IMR-90 (cell line): ENCODE results near the gene CD180. TPM values are rescaled to one million over a fixed set of nuclear protein-coding genes. Genes with fewer than 3 reads are reported as not detected.

ENCODE experiments used
- ATAC-seq: fragments of 200-7000 bp; cut with Tn5 transposase; 2 replicates; pipeline ENCODE4 v1.9.1; 2020; ENCODE audit warnings: low read depth, mild to moderate bottlenecking, moderate library complexity
- BruUV-seq: library from RNA; stranded (reverse); fragments of 400-500 nt; replicated peaks from 2 replicates; lab custom pipeline; 2021; lab: Mats Ljungman, UMichigan
- CTCF ChIA-PET: fragments of 300-600 bp; formaldehyde crosslinking; extraction: SDS; loops from one replicate; lab custom pipeline; 2021; ENCODE audit warnings: antibody characterized with exemption; lab: Yijun Ruan, JAX
- POLR2A ChIA-PET: fragments of 300-600 bp; sonication (Branson Sonifier 250); formaldehyde crosslinking; loops from one replicate; lab custom pipeline; 2022; ENCODE audit warnings: antibody characterized with exemption; ENCODE audit not compliant: unreplicated experiment; lab: Charles Lee
- DNase-seq: peaks from one replicate; pipeline ENCODE4 v3.0.0; 2013
- H2AFZ ChIP-seq: replicated peaks from 2 replicates; pipeline ENCODE3; 2013; ENCODE audit warnings: low read length, mild to moderate bottlenecking; ENCODE audit not compliant: poor library complexity
- H2AK5ac ChIP-seq: 2 replicates; pipeline ENCODE4 v1.6.1; 2013; ENCODE audit warnings: low read depth, low read length, inconsistent platforms
- H2AK9ac ChIP-seq: replicated peaks from 2 replicates; pipeline ENCODE3; 2013; ENCODE audit warnings: mild to moderate bottlenecking, low read depth, low read length, moderate library complexity; ENCODE audit not compliant: poor library complexity
- H2BK120ac ChIP-seq: 2 replicates; pipeline ENCODE4 v1.6.1; 2013; ENCODE audit warnings: low read depth, low read length, inconsistent platforms
- H2BK15ac ChIP-seq: 3 replicates; pipeline ENCODE4 v1.6.1; 2013; ENCODE audit warnings: low read depth, low read length, inconsistent platforms
- H2BK20ac ChIP-seq: 2 replicates; pipeline ENCODE4 v1.6.1; 2013; ENCODE audit warnings: low read depth, mild to moderate bottlenecking, inconsistent platforms, low read length, moderate library complexity
- H2BK5ac ChIP-seq: 2 replicates; pipeline ENCODE4 v1.6.1; 2013; ENCODE audit warnings: mild to moderate bottlenecking, low read depth, low read length, inconsistent platforms; ENCODE audit not compliant: poor library complexity, severe bottlenecking
- H3K14ac ChIP-seq: replicated peaks from 2 replicates; pipeline ENCODE4 v1.6.1; 2013; ENCODE audit warnings: low read depth, low read length, inconsistent platforms
- H3K18ac ChIP-seq: 2 replicates; pipeline ENCODE4 v1.6.1; 2013; ENCODE audit warnings: low read depth, low read length, control low read depth
- H3K23ac ChIP-seq: 2 replicates; pipeline ENCODE4 v1.6.1; 2013; ENCODE audit warnings: low read depth, low read length, inconsistent platforms
- H3K27ac ChIP-seq: 2 replicates; pipeline ENCODE4 v1.5.1; 2013; ENCODE audit warnings: mild to moderate bottlenecking, control low read depth, low read length; ENCODE audit not compliant: insufficient read depth
- H3K27me3 ChIP-seq: 2 replicates; pipeline ENCODE4 v1.6.1; 2013; ENCODE audit warnings: low read length; ENCODE audit not compliant: control insufficient read depth, insufficient read depth
- H3K36me3 ChIP-seq: 2 replicates; pipeline ENCODE4 v1.6.1; 2013; ENCODE audit warnings: low read length, mixed read lengths; ENCODE audit not compliant: control insufficient read depth, insufficient read depth
- H3K4ac ChIP-seq: 2 replicates; pipeline ENCODE4 v1.6.1; 2013; ENCODE audit warnings: low read depth, low read length, inconsistent platforms
- H3K4me1 ChIP-seq: 2 replicates; pipeline ENCODE4 v1.6.1; 2013; ENCODE audit warnings: low read length, mixed read lengths; ENCODE audit not compliant: control insufficient read depth, insufficient read depth
- H3K4me2 ChIP-seq: 2 replicates; pipeline ENCODE4 v1.6.1; 2013; ENCODE audit warnings: low read depth, mild to moderate bottlenecking, control low read depth, low read length, moderate library complexity
- H3K4me3 ChIP-seq: 2 replicates; pipeline ENCODE4 v1.5.1; 2013; ENCODE audit warnings: low read depth, mild to moderate bottlenecking, control low read depth, low read length, moderate library complexity; ENCODE audit not compliant: insufficient read depth
- H3K56ac ChIP-seq: 2 replicates; pipeline ENCODE4 v1.6.1; 2013; ENCODE audit warnings: low read length, inconsistent platforms; ENCODE audit not compliant: insufficient read depth; ENCODE audit errors: extremely low read depth
- H3K79me1 ChIP-seq, 2 experiments: 2 replicates each; pipeline ENCODE4 v1.6.1; 2013; ENCODE audit warnings: low read length in 2 of 2, inconsistent platforms in 1 of 2, low read depth in 1 of 2
- H3K9ac ChIP-seq: 2 replicates; pipeline ENCODE4 v1.6.1; 2013; ENCODE audit warnings: low read depth, low read length, control low read depth
- H3K9me1 ChIP-seq: 2 replicates; pipeline ENCODE4 v1.6.1; 2013; ENCODE audit warnings: low read length, inconsistent platforms; ENCODE audit not compliant: insufficient read depth
- H3K9me3 ChIP-seq: 2 replicates; pipeline ENCODE4 v1.6.1; 2013; ENCODE audit warnings: low read length; ENCODE audit not compliant: control insufficient read depth, insufficient read depth
- H4K20me1 ChIP-seq: 2 replicates; pipeline ENCODE4 v1.6.1; 2013; ENCODE audit warnings: low read length, inconsistent platforms; ENCODE audit not compliant: insufficient read depth
- H4K5ac ChIP-seq: 2 replicates; pipeline ENCODE4 v1.6.1; 2013; ENCODE audit warnings: mild to moderate bottlenecking, low read depth, low read length, control low read depth
- H4K8ac ChIP-seq, 2 experiments: 2 replicates each; pipeline ENCODE4 v1.6.1; 2013; ENCODE audit warnings: low read depth in 2 of 2, low read length in 2 of 2, control low read depth in 1 of 2, inconsistent platforms in 1 of 2
- H4K91ac ChIP-seq: 2 replicates; pipeline ENCODE4 v1.6.1; 2013; ENCODE audit warnings: low read depth, low read length, inconsistent platforms; ENCODE audit not compliant: insufficient read depth
- BHLHE40 ChIP-seq: fragments of 150-350 bp; IDR thresholded peaks from 2 replicates; pipeline ENCODE4 v1.6.1; 2016; ENCODE audit warnings: mild to moderate bottlenecking, low read depth, low read length
- CEBPB ChIP-seq: IDR thresholded peaks from 2 replicates; pipeline ENCODE4 v1.6.1; 2012; ENCODE audit warnings: low read depth, low read length, improper control_type of control experiment
- CHD1 ChIP-seq: IDR thresholded peaks from 2 replicates; pipeline ENCODE4 v1.6.1; 2012; ENCODE audit warnings: low read depth, low read length, improper control_type of control experiment
- FOS ChIP-seq: fragments of 150-350 bp; IDR thresholded peaks from 2 replicates; pipeline ENCODE4 v1.6.1; 2016; ENCODE audit warnings: low read depth, low read length
- MAFK ChIP-seq: IDR thresholded peaks from 2 replicates; pipeline ENCODE4 v1.6.1; 2012; ENCODE audit warnings: low read depth, low read length, improper control_type of control experiment
- MAZ ChIP-seq: IDR thresholded peaks from 2 replicates; pipeline ENCODE4 v1.6.1; 2012; ENCODE audit warnings: low read depth, mild to moderate bottlenecking, low read length, improper control_type of control experiment, moderate library complexity, borderline replicate concordance
- MXI1 ChIP-seq: IDR thresholded peaks from 2 replicates; pipeline ENCODE4 v1.6.1; 2012; ENCODE audit warnings: low read depth, mild to moderate bottlenecking, low read length, moderate library complexity, borderline replicate concordance
- NFE2L2 ChIP-seq: fragments of 150-350 bp; IDR thresholded peaks from 2 replicates; pipeline ENCODE4 v1.6.1; 2016; ENCODE audit warnings: low read depth, mild to moderate bottlenecking, low read length
- POLR2A ChIP-seq: IDR thresholded peaks from 2 replicates; pipeline ENCODE4 v1.6.1; 2012; ENCODE audit warnings: mild to moderate bottlenecking, low read depth, low read length
- RAD21 ChIP-seq: IDR thresholded peaks from 2 replicates; pipeline ENCODE4 v1.6.1; 2012; ENCODE audit warnings: low read length, improper control_type of control experiment
- RCOR1 ChIP-seq: IDR thresholded peaks from 2 replicates; pipeline ENCODE4 v1.6.1; 2012; ENCODE audit warnings: mild to moderate bottlenecking, low read length, improper control_type of control experiment; ENCODE audit not compliant: insufficient replicate concordance
- RFX5 ChIP-seq: IDR thresholded peaks from 2 replicates; pipeline ENCODE4 v1.8.0; 2012; ENCODE audit warnings: low read depth, mild to moderate bottlenecking, low read length, moderate library complexity
- SMC3 ChIP-seq: fragments of 150-350 bp; IDR thresholded peaks from 2 replicates; pipeline ENCODE4 v1.6.1; 2016; ENCODE audit warnings: low read depth, mild to moderate bottlenecking, antibody characterized with exemption, low read length, moderate library complexity
- WGBS, 2 experiments: methylation state at CpG; one replicate each; pipeline versions ENCODE4 v1.1.5 to v1.1.7; 2013; ENCODE audit warnings: missing lambda C conversion rate in 2 of 2; ENCODE audit not compliant: insufficient read length in 1 of 2; ENCODE audit errors: extremely low coverage in 2 of 2; 5-methylcytosine and 5-hydroxymethylcytosine counted together
- dilution Hi-C: fragments of 300-500 bp; cut with HindIII; formaldehyde crosslinking; loops from one replicate; pipeline ENCODE4 v1.14.3; 2018; ENCODE audit warnings: low sequenced_read_pairs; ENCODE audit not compliant: unreplicated experiment
- in situ Hi-C: fragments of 300-500 bp; cut with MboI; formaldehyde crosslinking; loops from 3 replicates; pipeline ENCODE4 v1.14.3; 2019; ENCODE audit warnings: low sequenced_read_pairs, inconsistent platforms, mixed read lengths
- intact Hi-C: fragments of 100-400 bp; cut with micrococcal nuclease; formaldehyde crosslinking; loops from 2 replicates; pipeline ENCODE4 v1.10.0; 2022
- polyA plus RNA-seq, 3 experiments: library from polyadenylated mRNA; depleted of rRNA; stranded (reverse); fragments of >200 nt; gene quantifications; 2 replicates each; pipeline ENCODE4 v1.2.3, GENCODE V29; 2012; ENCODE audit warnings: low replicate concordance in 1 of 3
- total RNA-seq: library from RNA; depleted of rRNA; stranded (reverse); fragments of >200 nt; gene quantifications from 2 replicates; pipeline ENCODE4 v1.2.3, GENCODE V29; 2012
- TF ChIP-seq, protein P1 (sequence below): conservative IDR thresholded peaks from 2 replicates; pipeline ENCODE4 v1.5.1; 2012; ENCODE audit warnings: mild to moderate bottlenecking, low read depth, low read length, improper control_type of control experiment
- TF ChIP-seq, protein P2 (sequence below): fragments of 150-350 bp; IDR thresholded peaks from 2 replicates; pipeline ENCODE4 v1.6.1; 2016; ENCODE audit warnings: low read depth, mild to moderate bottlenecking, low read length, moderate library complexity, borderline replicate concordance
- TF ChIP-seq, protein P3 (sequence below): fragments of 150-350 bp; IDR thresholded peaks from 2 replicates; pipeline ENCODE4 v1.6.1; 2017; ENCODE audit warnings: mild to moderate bottlenecking, antibody characterized with exemption, low read length, low read depth

Gene CD180
- total and polyA plus RNA-seq, 2 of the 4 experiments (the other 2 are of a cell fraction), result not detected

DNA sequence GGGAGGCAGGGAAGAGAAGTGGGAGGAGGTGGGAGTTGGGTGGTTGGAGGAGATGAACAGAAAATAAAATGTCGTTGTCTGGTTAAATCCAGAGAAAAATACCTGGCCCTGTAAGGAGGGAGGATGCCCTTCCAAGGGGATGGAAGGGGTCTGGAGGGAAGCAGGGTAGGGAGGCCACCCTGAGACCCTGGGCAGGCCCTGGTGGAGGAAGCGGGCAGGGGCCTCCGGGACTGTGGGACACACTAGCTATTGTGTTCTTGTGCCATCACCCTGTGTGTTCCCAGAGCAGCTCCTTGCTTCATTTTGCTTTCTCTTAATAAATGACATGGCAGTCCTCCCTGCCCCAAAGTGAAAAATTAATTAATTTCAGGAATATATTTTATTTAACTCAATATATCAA is 11.8 kb upstream of the CD180 start:
- WGBS, 2 experiments, result 83% methylated on average over 1 of the region's 3 CpGs; no CpG with 5 or more reads in 1 of the 2 experiments
- Histone ChIP-seq H2AFZ (peak overlapping the region; percentile 60), H3K36me3 (no peaks in the 10 kb centered on the region), H3K4me1 (peaks cover 2% of the 10 kb centered on the region; the same call in 1 of the 2 replicates), H3K4ac (no peak overlapping the region), H3K9me1 (no peaks in the 10 kb centered on the region), H4K20me1 (no peaks in the 10 kb centered on the region), H2BK20ac (no peak overlapping the region), H2BK15ac (no peak overlapping the region; the same call in 2 of the 3 replicates), H3K56ac (no peak overlapping the region), H3K27ac (no peak overlapping the region), H2BK5ac (no peak overlapping the region), H3K14ac (no peak overlapping the region), H4K5ac (no peak overlapping the region), H3K4me3 (no peak overlapping the region), H3K4me2 (no peak overlapping the region), H3K79me1 (no peaks in the 10 kb centered on the region), H3K9me3 (no peaks in the 10 kb centered on the region), H4K8ac (no peak overlapping the region; a peak in 1 of 4 replicates), H3K18ac (no peak overlapping the region), H4K91ac (no peak overlapping the region), H2BK120ac (no peak overlapping the region), H3K27me3 (no peaks in the 10 kb centered on the region), H3K23ac (no peak overlapping the region), H3K9ac (no peak overlapping the region), H2AK5ac (no peak overlapping the region), H2AK9ac (no peak overlapping the region)
- intact Hi-C loops (loop anchor here (2.0 kb wide), 1 partner anchor 250 kb away; no protein-coding TSS in a partner anchor), dilution Hi-C loops (no loop called here), in situ Hi-C loops (loop anchor here (5.0 to 25.0 kb wide), 2 partner anchors 401 to 896 kb away; no protein-coding TSS in a partner anchor)
- CTCF ChIA-PET, result interaction anchor here (0.6 kb wide), 2 partner anchors 44 to 279 kb away, joined by 3 to 4 read pairs; no protein-coding TSS in a partner anchor
- TF ChIP-seq MAFK, result no peak
- TF ChIP-seq RFX5, result no peak
- TF ChIP-seq, protein P1, sequence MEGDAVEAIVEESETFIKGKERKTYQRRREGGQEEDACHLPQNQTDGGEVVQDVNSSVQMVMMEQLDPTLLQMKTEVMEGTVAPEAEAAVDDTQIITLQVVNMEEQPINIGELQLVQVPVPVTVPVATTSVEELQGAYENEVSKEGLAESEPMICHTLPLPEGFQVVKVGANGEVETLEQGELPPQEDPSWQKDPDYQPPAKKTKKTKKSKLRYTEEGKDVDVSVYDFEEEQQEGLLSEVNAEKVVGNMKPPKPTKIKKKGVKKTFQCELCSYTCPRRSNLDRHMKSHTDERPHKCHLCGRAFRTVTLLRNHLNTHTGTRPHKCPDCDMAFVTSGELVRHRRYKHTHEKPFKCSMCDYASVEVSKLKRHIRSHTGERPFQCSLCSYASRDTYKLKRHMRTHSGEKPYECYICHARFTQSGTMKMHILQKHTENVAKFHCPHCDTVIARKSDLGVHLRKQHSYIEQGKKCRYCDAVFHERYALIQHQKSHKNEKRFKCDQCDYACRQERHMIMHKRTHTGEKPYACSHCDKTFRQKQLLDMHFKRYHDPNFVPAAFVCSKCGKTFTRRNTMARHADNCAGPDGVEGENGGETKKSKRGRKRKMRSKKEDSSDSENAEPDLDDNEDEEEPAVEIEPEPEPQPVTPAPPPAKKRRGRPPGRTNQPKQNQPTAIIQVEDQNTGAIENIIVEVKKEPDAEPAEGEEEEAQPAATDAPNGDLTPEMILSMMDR, result no peak
- TF ChIP-seq FOS, result no peak
- no peak for TF ChIP-seq BHLHE40
- TF ChIP-seq MAZ, result no peak
- no peak for TF ChIP-seq CHD1
- no peak for TF ChIP-seq POLR2A
- TF ChIP-seq SMC3, result no peak
- TF ChIP-seq, protein P2, sequence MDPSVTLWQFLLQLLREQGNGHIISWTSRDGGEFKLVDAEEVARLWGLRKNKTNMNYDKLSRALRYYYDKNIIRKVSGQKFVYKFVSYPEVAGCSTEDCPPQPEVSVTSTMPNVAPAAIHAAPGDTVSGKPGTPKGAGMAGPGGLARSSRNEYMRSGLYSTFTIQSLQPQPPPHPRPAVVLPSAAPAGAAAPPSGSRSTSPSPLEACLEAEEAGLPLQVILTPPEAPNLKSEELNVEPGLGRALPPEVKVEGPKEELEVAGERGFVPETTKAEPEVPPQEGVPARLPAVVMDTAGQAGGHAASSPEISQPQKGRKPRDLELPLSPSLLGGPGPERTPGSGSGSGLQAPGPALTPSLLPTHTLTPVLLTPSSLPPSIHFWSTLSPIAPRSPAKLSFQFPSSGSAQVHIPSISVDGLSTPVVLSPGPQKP, result no peak
- TF ChIP-seq, protein P3, sequence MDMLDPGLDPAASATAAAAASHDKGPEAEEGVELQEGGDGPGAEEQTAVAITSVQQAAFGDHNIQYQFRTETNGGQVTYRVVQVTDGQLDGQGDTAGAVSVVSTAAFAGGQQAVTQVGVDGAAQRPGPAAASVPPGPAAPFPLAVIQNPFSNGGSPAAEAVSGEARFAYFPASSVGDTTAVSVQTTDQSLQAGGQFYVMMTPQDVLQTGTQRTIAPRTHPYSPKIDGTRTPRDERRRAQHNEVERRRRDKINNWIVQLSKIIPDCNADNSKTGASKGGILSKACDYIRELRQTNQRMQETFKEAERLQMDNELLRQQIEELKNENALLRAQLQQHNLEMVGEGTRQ, result no peak
- no peak for TF ChIP-seq NFE2L2
- no peak for TF ChIP-seq RAD21
- no peak for TF ChIP-seq RCOR1
- no peak for TF ChIP-seq CEBPB
- no peak for TF ChIP-seq MXI1
- DNase-seq, result no peak
- no peak for ATAC-seq
- no TSS peak for BruUV-seq
- POLR2A ChIA-PET, result no interaction called here
